ENCODE data around the gene DHX35.

The DHX35 gene

DNA sequence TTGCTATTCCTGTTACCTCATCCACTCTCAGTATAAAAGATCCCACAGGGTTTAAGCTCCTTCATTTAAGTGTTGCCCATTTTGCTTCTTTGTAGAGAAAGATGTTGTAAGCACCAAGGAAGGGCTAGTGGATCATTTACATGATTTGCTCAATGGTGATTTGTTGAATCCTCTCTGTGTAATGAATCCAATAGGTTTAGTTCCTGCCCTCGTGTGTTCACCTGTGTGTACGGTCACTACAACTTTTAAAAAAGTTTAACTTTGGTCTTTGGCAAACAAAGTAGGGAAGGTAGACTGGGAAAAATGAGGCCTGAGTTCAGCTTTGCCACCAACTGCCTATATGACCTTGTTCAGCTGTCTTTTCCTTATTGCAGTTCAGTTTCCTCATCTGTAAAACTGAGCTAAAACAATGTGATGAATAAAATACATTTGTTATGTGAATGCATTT lies 51.5 kb downstream of the DHX35 start:
- Histone ChIP-seq H3K4me1 (ENCODE audit: control insufficient read depth, insufficient read depth, low read length) (no peaks in the 10 kb centered on the region), H3K36me3 (ENCODE audit: control insufficient read depth in 2 of 2, insufficient read depth in 1 of 2, low read length in 2 of 2) (peaks cover 5 to 69% of the 10 kb centered on the region in 2 experiments; a peak in 2 of 3 replicates), H3K4me3 (ENCODE audit: low read depth, low read length) (no peak overlapping the region), H3K9me3 (ENCODE audit: control insufficient read depth, insufficient read depth, low read depth, low read length) (no peaks in the 10 kb centered on the region; the same call in 1 of the 2 replicates), H3K27ac (ENCODE audit: extremely low read depth, low read depth, low read length) (no peak overlapping the region)
- ChIA-PET POLR2A (no interaction called here), CTCF (interaction anchor here (0.7 to 3.0 kb wide), 2 partner anchors 35 to 192 kb away, joined by 3 to 21 read pairs; no protein-coding TSS in a partner anchor)
- TF ChIP-seq ZNF133 (tag by site-specific recombination; IDR thresholded peaks at IDR 0.05): no peak
- TF ChIP-seq, protein P1, sequence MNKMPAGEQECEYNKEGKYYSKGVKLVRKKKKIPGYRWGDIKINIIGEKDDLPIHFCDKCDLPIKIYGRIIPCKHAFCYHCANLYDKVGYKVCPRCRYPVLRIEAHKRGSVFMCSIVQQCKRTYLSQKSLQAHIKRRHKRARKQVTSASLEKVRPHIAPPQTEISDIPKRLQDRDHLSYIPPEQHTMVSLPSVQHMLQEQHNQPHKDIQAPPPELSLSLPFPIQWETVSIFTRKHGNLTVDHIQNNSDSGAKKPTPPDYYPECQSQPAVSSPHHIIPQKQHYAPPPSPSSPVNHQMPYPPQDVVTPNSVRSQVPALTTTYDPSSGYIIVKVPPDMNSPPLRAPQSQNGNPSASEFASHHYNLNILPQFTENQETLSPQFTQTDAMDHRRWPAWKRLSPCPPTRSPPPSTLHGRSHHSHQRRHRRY (tag by site-specific recombination; IDR thresholded peaks at IDR 0.05): no peak
- no peak for TF ChIP-seq ZNF571 (tag by site-specific recombination; IDR thresholded peaks at IDR 0.05)
- TF ChIP-seq ZNF561 (tag by site-specific recombination; IDR thresholded peaks at IDR 0.05; ENCODE audit: borderline replicate concordance): no peak
- no peak for TF ChIP-seq OVOL3 (tag by site-specific recombination; IDR thresholded peaks at IDR 0.05)

GRCh38 chr20:39016041-39016440 lies 53.9 kb downstream of the DHX35 start:
- no peaks in the 10 kb centered on the region; the same call in 1 of the 2 replicates for H3K9me3 ChIP-seq (ENCODE audit: control insufficient read depth, insufficient read depth, low read depth, low read length)
- POLR2A ChIA-PET: no interaction called here
- TF ChIP-seq ZNF747 (tag by site-specific recombination; IDR thresholded peaks at IDR 0.05): no peak
- no peak for TF ChIP-seq ZNF184 (tag by site-specific recombination; IDR thresholded peaks at IDR 0.05)
- TF ChIP-seq TRIM28 (IDR thresholded peaks at IDR 0.05; ENCODE audit: borderline replicate concordance, low read length): no peak
- no peak for TF ChIP-seq GLI2 (tag by site-specific recombination; IDR thresholded peaks at IDR 0.05; ENCODE audit: borderline replicate concordance, low read depth)
- TF ChIP-seq ZBTB8A (tag by site-specific recombination; IDR thresholded peaks at IDR 0.05): no peak
- no peak for TF ChIP-seq ZNF426 (tag by site-specific recombination; IDR thresholded peaks at IDR 0.05)
- TF ChIP-seq ZNF692 (tag by site-specific recombination; IDR thresholded peaks at IDR 0.05): no peak
- no peak for TF ChIP-seq ZNF707 (tag by site-specific recombination; IDR thresholded peaks at IDR 0.05)
- TF ChIP-seq ZBTB21 (tag by site-specific recombination; IDR thresholded peaks at IDR 0.05): no peak
- TF ChIP-seq, protein P2, sequence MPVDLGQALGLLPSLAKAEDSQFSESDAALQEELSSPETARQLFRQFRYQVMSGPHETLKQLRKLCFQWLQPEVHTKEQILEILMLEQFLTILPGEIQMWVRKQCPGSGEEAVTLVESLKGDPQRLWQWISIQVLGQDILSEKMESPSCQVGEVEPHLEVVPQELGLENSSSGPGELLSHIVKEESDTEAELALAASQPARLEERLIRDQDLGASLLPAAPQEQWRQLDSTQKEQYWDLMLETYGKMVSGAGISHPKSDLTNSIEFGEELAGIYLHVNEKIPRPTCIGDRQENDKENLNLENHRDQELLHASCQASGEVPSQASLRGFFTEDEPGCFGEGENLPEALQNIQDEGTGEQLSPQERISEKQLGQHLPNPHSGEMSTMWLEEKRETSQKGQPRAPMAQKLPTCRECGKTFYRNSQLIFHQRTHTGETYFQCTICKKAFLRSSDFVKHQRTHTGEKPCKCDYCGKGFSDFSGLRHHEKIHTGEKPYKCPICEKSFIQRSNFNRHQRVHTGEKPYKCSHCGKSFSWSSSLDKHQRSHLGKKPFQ (tag by site-specific recombination; IDR thresholded peaks at IDR 0.05): no peak
- TF ChIP-seq PATZ1 (tag by site-specific recombination; IDR thresholded peaks at IDR 0.05): no peak
- TF ChIP-seq ZNF488 (tag by site-specific recombination; IDR thresholded peaks at IDR 0.05): no peak
- H3K36me3 ChIP-seq (ENCODE audit: control insufficient read depth in 2 of 2, insufficient read depth in 1 of 2, low read length in 2 of 2): peaks cover 14 to 63% of the 10 kb centered on the region in 2 experiments; a peak in 2 of 3 replicates
- no peak overlapping the region for H3K27ac ChIP-seq (ENCODE audit: extremely low read depth, low read depth, low read length)
- H3K4me3 ChIP-seq (ENCODE audit: low read depth, low read length): no peak overlapping the region
- H3K4me1 ChIP-seq (ENCODE audit: control insufficient read depth, insufficient read depth, low read length): no peaks in the 10 kb centered on the region
- CTCF ChIA-PET: interaction anchor here (0.7 kb wide), 1 partner anchor 21 kb away, joined by 3 read pairs; no protein-coding TSS in a partner anchor

Measured in HEK293 (cell line).